GM23338 (cell line): Measurements from ENCODE around the gene SIL1. TPM values are rescaled to one million over a fixed set of nuclear protein-coding genes. Genes with fewer than 3 reads are reported as not detected.

ENCODE experiments used
- ATAC-seq: fragments of 200-7000 bp; cut with Tn5 transposase; 3 replicates; pipeline ENCODE4 v1.9.1; 2020
- DNase-seq: peaks from one replicate; pipeline ENCODE4 v3.0.0-alpha.2; 2015; ENCODE audit warnings: low spot score
- H2AFZ ChIP-seq: fragments of 200-600 bp; sonication (generic); 2 replicates; pipeline ENCODE4 v1.8.0; 2016; ENCODE audit warnings: antibody characterized with exemption, mild to moderate bottlenecking, moderate library complexity
- H3F3A ChIP-seq: fragments of 200-600 bp; sonication (generic); replicated peaks from 2 replicates; pipeline ENCODE4 v1.8.0; 2017; ENCODE audit warnings: antibody characterized with exemption, mixed run types, low read depth
- H3K27ac ChIP-seq: fragments of 200-600 bp; sonication (generic); 2 replicates; pipeline ENCODE4 v1.6.1; 2016; ENCODE audit warnings: low read depth
- H3K27me3 ChIP-seq: fragments of 200-600 bp; sonication (generic); 2 replicates; pipeline ENCODE4 v1.8.0; 2016; ENCODE audit warnings: mild to moderate bottlenecking, mixed run types, moderate library complexity; ENCODE audit not compliant: insufficient read depth
- H3K36me3 ChIP-seq: fragments of 200-600 bp; sonication (generic); 2 replicates; pipeline ENCODE4 v1.8.0; 2016; ENCODE audit warnings: mild to moderate bottlenecking; ENCODE audit not compliant: insufficient read depth
- H3K4me1 ChIP-seq: fragments of 200-600 bp; sonication (generic); 2 replicates; pipeline ENCODE4 v1.8.0; 2016; ENCODE audit warnings: mild to moderate bottlenecking, moderate library complexity; ENCODE audit not compliant: insufficient read depth
- H3K4me2 ChIP-seq: fragments of 200-600 bp; sonication (generic); 2 replicates; pipeline ENCODE4 v1.7.1; 2017; ENCODE audit warnings: mixed run types
- H3K4me3 ChIP-seq: fragments of 200-600 bp; sonication (generic); 2 replicates; pipeline ENCODE4 v1.6.1; 2016; ENCODE audit warnings: mixed run types
- H3K79me2 ChIP-seq: fragments of 200-600 bp; sonication (generic); replicated peaks from 2 replicates; pipeline ENCODE4 v1.8.0; 2017; ENCODE audit warnings: mild to moderate bottlenecking; ENCODE audit not compliant: insufficient read depth
- H3K9me2 ChIP-seq: fragments of 200-600 bp; sonication (generic); 2 replicates; pipeline ENCODE4 v1.8.0; 2017; ENCODE audit not compliant: insufficient read depth
- H4K20me1 ChIP-seq: fragments of 200-600 bp; sonication (generic); replicated peaks from 2 replicates; pipeline ENCODE4 v1.8.0; 2017; ENCODE audit warnings: mild to moderate bottlenecking; ENCODE audit not compliant: insufficient read depth
- H3K27ac Mint-ChIP-seq: 2 replicates; pipeline ENCODE4 v1.8.0; 2020; ENCODE audit warnings: inconsistent platforms, mild to moderate bottlenecking, moderate library complexity, mixed read lengths
- H3K27me3 Mint-ChIP-seq: 3 replicates; pipeline ENCODE4 v1.8.0; 2022; ENCODE audit warnings: low read depth, mild to moderate bottlenecking, moderate library complexity, mixed read lengths, inconsistent platforms; ENCODE audit not compliant: insufficient read depth, poor library complexity
- H3K36me3 Mint-ChIP-seq: 3 replicates; pipeline ENCODE4 v1.8.0; 2021; ENCODE audit warnings: low read depth, mild to moderate bottlenecking, inconsistent platforms, moderate library complexity, mixed read lengths
- H3K4me1 Mint-ChIP-seq: 3 replicates; pipeline ENCODE4 v1.8.0; 2020; ENCODE audit warnings: mild to moderate bottlenecking, inconsistent platforms, mixed read lengths
- H3K4me3 Mint-ChIP-seq: 3 replicates; pipeline ENCODE4 v1.8.0; 2021; ENCODE audit warnings: moderate library complexity, mild to moderate bottlenecking, inconsistent platforms, mixed read lengths
- H3K9me3 Mint-ChIP-seq: 3 replicates; pipeline ENCODE4 v1.8.0; 2020; ENCODE audit warnings: moderate library complexity, mild to moderate bottlenecking, inconsistent platforms, mixed read lengths
- CREB1 ChIP-seq: fragments of 250-450 bp; sonication (Bioruptor Pico); IDR thresholded peaks from 2 replicates; pipeline ENCODE4 v1.5.0; 2020; ENCODE audit warnings: low read depth, mild to moderate bottlenecking, moderate library complexity
- EZH2 ChIP-seq: fragments of 200-600 bp; sonication (generic); IDR thresholded peaks from one replicate; pipeline ENCODE4 v1.8.0; 2017; ENCODE audit warnings: antibody characterized with exemption, mild to moderate bottlenecking, low read depth; ENCODE audit not compliant: unreplicated experiment
- EZH2phosphoT487 ChIP-seq: fragments of 200-600 bp; sonication (generic); IDR thresholded peaks from one replicate; pipeline ENCODE4 v1.8.1; 2018; ENCODE audit warnings: antibody characterized with exemption; ENCODE audit not compliant: unreplicated experiment
- JUNB ChIP-seq: IDR thresholded peaks from one replicate; pipeline ENCODE4 v1.6.1; 2016; ENCODE audit warnings: antibody characterized with exemption; ENCODE audit not compliant: unreplicated experiment
- NANOG ChIP-seq: IDR thresholded peaks from 2 replicates; pipeline ENCODE4 v1.6.1; 2016; ENCODE audit warnings: antibody characterized with exemption, borderline replicate concordance
- POLR2AphosphoS5 ChIP-seq: IDR thresholded peaks from 2 replicates; pipeline ENCODE4 v1.6.1; 2016; ENCODE audit warnings: antibody characterized with exemption, low read depth
- STAT1 ChIP-seq: IDR thresholded peaks from one replicate; pipeline ENCODE4 v1.6.1; 2016; ENCODE audit warnings: antibody characterized with exemption; ENCODE audit not compliant: unreplicated experiment
- ZNF114 ChIP-seq: fragments of 250-450 bp; sonication (Bioruptor Pico); IDR thresholded peaks from 2 replicates; pipeline ENCODE4 v1.5.0; 2020; ENCODE audit warnings: mild to moderate bottlenecking, moderate library complexity
- ZNF331 ChIP-seq: fragments of 250-450 bp; sonication (Bioruptor Pico); IDR thresholded peaks from 2 replicates; pipeline ENCODE4 v1.5.0; 2020; ENCODE audit warnings: low read depth, mild to moderate bottlenecking, moderate library complexity
- polyA plus RNA-seq: library from polyadenylated mRNA; unstranded; fragments of >200 nt; fragmentation: Nextera tagmentation; extraction: Ambion mirVana; gene quantifications from 2 replicates; pipeline ENCODE4 v1.2.1, GENCODE V29; 2016
- total RNA-seq: library from RNA; depleted of rRNA; stranded (reverse); fragments of >200 nt; shearing (Covaris generic); gene quantifications from 2 replicates; pipeline ENCODE4 v1.2.3, GENCODE V29; 2014
- TF ChIP-seq, protein P1 (sequence below): fragments of 250-450 bp; sonication (Bioruptor Pico); IDR thresholded peaks from 2 replicates; pipeline ENCODE4 v1.5.0; 2020; ENCODE audit warnings: mild to moderate bottlenecking, moderate library complexity
- TF ChIP-seq, protein P2 (sequence below): IDR thresholded peaks from one replicate; pipeline ENCODE4 v1.6.1; 2018; ENCODE audit warnings: antibody characterized with exemption; ENCODE audit not compliant: unreplicated experiment
- TF ChIP-seq, protein P3 (sequence below), 2 experiments: fragments of 200-600 bp in 1 of 2; sonication (generic) in 1 of 2; conservative IDR thresholded peaks; 2 replicates each; pipeline versions ENCODE4 v1.5.1 to v1.6.1; 2016 to 2017; ENCODE audit warnings: antibody characterized with exemption in 2 of 2, low read depth in 2 of 2, mild to moderate bottlenecking in 2 of 2, moderate library complexity in 1 of 2
- TF ChIP-seq, protein P4 (sequence below): IDR thresholded peaks from 2 replicates; pipeline ENCODE4 v1.6.1; 2016; ENCODE audit warnings: antibody characterized with exemption

SIL1 gene
- total and polyA plus RNA-seq, 2 experiments from 2014 or later: 5.5 to 5.9 TPM

DNA sequence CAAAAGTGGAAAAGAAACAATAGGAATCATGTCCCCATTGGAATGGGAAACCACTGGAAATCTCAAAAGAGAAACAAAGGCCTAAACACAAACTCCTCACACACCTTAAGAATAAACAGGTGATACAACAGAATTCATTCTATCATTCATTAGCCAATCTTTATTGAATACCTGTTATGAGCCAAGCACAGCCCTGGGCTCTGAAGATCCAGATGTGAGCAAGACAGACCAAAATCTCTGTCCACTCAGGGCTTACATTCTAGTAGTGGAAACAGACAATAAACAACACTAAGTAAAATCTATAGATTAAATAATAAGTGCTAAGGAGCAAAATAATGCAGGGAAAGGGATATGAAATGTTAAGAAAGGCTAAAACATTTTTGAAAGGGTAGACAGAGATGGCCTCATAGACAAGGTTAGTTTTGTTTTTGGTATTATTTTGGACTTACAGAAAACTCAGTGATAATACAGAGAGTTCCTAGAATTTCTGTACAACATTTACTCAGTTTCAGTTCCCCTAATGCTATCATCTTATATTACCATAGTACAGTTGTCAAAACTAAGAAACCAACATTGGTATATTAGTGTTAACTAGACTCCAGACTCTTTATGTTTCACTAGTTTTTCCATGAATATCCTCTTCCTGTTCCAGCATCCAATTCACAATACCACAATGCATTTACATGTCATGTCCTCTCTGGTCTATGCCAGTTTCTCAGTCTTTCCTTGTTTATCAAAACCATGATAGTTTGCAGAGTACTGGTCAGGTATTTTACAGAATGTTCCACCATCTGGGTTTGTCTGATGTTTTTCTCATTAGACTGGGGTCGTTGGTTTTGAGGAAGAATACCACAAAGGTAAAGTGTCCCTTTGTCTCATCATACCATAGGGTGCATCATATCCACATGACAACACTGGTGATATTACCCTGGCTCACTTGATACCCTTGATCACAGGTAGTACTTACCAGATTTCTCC is 103.7 kb downstream of the SIL1 start:
- TF ChIP-seq, protein P1, sequence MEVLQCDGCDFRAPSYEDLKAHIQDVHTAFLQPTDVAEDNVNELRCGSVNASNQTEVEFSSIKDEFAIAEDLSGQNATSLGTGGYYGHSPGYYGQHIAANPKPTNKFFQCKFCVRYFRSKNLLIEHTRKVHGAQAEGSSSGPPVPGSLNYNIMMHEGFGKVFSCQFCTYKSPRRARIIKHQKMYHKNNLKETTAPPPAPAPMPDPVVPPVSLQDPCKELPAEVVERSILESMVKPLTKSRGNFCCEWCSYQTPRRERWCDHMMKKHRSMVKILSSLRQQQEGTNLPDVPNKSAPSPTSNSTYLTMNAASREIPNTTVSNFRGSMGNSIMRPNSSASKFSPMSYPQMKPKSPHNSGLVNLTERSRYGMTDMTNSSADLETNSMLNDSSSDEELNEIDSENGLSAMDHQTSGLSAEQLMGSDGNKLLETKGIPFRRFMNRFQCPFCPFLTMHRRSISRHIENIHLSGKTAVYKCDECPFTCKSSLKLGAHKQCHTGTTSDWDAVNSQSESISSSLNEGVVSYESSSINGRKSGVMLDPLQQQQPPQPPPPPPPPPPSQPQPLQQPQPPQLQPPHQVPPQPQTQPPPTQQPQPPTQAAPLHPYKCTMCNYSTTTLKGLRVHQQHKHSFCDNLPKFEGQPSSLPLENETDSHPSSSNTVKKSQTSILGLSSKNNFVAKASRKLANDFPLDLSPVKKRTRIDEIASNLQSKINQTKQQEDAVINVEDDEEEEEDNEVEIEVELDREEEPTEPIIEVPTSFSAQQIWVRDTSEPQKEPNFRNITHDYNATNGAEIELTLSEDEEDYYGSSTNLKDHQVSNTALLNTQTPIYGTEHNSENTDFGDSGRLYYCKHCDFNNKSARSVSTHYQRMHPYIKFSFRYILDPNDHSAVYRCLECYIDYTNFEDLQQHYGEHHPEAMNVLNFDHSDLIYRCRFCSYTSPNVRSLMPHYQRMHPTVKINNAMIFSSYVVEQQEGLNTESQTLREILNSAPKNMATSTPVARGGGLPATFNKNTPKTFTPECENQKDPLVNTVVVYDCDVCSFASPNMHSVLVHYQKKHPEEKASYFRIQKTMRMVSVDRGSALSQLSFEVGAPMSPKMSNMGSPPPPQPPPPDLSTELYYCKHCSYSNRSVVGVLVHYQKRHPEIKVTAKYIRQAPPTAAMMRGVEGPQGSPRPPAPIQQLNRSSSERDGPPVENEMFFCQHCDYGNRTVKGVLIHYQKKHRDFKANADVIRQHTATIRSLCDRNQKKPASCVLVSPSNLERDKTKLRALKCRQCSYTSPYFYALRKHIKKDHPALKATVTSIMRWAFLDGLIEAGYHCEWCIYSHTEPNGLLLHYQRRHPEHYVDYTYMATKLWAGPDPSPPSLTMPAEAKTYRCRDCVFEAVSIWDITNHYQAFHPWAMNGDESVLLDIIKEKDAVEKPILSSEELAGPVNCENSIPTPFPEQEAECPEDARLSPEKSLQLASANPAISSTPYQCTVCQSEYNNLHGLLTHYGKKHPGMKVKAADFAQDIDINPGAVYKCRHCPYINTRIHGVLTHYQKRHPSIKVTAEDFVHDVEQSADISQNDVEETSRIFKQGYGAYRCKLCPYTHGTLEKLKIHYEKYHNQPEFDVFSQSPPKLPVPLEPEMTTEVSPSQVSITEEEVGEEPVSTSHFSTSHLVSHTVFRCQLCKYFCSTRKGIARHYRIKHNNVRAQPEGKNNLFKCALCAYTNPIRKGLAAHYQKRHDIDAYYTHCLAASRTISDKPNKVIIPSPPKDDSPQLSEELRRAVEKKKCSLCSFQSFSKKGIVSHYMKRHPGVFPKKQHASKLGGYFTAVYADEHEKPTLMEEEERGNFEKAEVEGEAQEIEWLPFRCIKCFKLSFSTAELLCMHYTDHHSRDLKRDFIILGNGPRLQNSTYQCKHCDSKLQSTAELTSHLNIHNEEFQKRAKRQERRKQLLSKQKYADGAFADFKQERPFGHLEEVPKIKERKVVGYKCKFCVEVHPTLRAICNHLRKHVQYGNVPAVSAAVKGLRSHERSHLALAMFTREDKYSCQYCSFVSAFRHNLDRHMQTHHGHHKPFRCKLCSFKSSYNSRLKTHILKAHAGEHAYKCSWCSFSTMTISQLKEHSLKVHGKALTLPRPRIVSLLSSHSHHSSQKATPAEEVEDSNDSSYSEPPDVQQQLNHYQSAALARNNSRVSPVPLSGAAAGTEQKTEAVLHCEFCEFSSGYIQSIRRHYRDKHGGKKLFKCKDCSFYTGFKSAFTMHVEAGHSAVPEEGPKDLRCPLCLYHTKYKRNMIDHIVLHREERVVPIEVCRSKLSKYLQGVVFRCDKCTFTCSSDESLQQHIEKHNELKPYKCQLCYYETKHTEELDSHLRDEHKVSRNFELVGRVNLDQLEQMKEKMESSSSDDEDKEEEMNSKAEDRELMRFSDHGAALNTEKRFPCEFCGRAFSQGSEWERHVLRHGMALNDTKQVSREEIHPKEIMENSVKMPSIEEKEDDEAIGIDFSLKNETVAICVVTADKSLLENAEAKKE: no peak
- TF ChIP-seq ZNF114 (CRISPR knock-in tag) (no peak), NANOG (no peak), STAT1 (no peak), EZH2phosphoT487 (no peak), JUNB (no peak), POLR2AphosphoS5 (no peak), ZNF331 (CRISPR knock-in tag) (no peak), CREB1 (CRISPR knock-in tag) (no peak), EZH2 (no peak)
- TF ChIP-seq, protein P2, sequence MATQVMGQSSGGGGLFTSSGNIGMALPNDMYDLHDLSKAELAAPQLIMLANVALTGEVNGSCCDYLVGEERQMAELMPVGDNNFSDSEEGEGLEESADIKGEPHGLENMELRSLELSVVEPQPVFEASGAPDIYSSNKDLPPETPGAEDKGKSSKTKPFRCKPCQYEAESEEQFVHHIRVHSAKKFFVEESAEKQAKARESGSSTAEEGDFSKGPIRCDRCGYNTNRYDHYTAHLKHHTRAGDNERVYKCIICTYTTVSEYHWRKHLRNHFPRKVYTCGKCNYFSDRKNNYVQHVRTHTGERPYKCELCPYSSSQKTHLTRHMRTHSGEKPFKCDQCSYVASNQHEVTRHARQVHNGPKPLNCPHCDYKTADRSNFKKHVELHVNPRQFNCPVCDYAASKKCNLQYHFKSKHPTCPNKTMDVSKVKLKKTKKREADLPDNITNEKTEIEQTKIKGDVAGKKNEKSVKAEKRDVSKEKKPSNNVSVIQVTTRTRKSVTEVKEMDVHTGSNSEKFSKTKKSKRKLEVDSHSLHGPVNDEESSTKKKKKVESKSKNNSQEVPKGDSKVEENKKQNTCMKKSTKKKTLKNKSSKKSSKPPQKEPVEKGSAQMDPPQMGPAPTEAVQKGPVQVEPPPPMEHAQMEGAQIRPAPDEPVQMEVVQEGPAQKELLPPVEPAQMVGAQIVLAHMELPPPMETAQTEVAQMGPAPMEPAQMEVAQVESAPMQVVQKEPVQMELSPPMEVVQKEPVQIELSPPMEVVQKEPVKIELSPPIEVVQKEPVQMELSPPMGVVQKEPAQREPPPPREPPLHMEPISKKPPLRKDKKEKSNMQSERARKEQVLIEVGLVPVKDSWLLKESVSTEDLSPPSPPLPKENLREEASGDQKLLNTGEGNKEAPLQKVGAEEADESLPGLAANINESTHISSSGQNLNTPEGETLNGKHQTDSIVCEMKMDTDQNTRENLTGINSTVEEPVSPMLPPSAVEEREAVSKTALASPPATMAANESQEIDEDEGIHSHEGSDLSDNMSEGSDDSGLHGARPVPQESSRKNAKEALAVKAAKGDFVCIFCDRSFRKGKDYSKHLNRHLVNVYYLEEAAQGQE: no peak
- TF ChIP-seq, protein P3, sequence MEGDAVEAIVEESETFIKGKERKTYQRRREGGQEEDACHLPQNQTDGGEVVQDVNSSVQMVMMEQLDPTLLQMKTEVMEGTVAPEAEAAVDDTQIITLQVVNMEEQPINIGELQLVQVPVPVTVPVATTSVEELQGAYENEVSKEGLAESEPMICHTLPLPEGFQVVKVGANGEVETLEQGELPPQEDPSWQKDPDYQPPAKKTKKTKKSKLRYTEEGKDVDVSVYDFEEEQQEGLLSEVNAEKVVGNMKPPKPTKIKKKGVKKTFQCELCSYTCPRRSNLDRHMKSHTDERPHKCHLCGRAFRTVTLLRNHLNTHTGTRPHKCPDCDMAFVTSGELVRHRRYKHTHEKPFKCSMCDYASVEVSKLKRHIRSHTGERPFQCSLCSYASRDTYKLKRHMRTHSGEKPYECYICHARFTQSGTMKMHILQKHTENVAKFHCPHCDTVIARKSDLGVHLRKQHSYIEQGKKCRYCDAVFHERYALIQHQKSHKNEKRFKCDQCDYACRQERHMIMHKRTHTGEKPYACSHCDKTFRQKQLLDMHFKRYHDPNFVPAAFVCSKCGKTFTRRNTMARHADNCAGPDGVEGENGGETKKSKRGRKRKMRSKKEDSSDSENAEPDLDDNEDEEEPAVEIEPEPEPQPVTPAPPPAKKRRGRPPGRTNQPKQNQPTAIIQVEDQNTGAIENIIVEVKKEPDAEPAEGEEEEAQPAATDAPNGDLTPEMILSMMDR (conservative IDR thresholded peaks at IDR 0.05; ENCODE audit: low read depth in 2 of 2): no peak
- TF ChIP-seq, protein P4, sequence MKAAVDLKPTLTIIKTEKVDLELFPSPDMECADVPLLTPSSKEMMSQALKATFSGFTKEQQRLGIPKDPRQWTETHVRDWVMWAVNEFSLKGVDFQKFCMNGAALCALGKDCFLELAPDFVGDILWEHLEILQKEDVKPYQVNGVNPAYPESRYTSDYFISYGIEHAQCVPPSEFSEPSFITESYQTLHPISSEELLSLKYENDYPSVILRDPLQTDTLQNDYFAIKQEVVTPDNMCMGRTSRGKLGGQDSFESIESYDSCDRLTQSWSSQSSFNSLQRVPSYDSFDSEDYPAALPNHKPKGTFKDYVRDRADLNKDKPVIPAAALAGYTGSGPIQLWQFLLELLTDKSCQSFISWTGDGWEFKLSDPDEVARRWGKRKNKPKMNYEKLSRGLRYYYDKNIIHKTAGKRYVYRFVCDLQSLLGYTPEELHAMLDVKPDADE: no peak
- Histone ChIP-seq H3K9me2 (no peaks in the 10 kb centered on the region), H2AFZ (no peak overlapping the region), H3K4me3 (no peak overlapping the region), H3K36me3 (no peaks in the 10 kb centered on the region), H3K4me1 (no peaks in the 10 kb centered on the region), H3F3A (no peaks in the 10 kb centered on the region), H3K4me2 (no peak overlapping the region), H3K27me3 (no peaks in the 10 kb centered on the region), H3K27ac (no peak overlapping the region), H4K20me1 (no peaks in the 10 kb centered on the region), H3K79me2 (no peaks in the 10 kb centered on the region)
- H3K27ac Mint-ChIP-seq: no peak overlapping the region
- no peak overlapping the region for H3K4me3 Mint-ChIP-seq
- peaks cover 1% of the 10 kb centered on the region for H3K27me3 Mint-ChIP-seq
- no peaks in the 10 kb centered on the region for H3K4me1 Mint-ChIP-seq
- DNase-seq: no peak
- no peaks in the 10 kb centered on the region for H3K36me3 Mint-ChIP-seq
- H3K9me3 Mint-ChIP-seq: no peaks in the 10 kb centered on the region
- no peak for ATAC-seq
